DMS 273 (cell line): ENCODE data around the gene ADRA2B.

Experiments
- DNase-seq: peaks from one replicate; lab custom pipeline; 2025; ENCODE audit not compliant: unreplicated experiment; lab: John Stamatoyannopoulos, UW

The ADRA2B gene

GRCh38 chr2:96119389-96119751 is 3.0 kb upstream of the ADRA2B start:
- DNase-seq: no peak

DNA sequence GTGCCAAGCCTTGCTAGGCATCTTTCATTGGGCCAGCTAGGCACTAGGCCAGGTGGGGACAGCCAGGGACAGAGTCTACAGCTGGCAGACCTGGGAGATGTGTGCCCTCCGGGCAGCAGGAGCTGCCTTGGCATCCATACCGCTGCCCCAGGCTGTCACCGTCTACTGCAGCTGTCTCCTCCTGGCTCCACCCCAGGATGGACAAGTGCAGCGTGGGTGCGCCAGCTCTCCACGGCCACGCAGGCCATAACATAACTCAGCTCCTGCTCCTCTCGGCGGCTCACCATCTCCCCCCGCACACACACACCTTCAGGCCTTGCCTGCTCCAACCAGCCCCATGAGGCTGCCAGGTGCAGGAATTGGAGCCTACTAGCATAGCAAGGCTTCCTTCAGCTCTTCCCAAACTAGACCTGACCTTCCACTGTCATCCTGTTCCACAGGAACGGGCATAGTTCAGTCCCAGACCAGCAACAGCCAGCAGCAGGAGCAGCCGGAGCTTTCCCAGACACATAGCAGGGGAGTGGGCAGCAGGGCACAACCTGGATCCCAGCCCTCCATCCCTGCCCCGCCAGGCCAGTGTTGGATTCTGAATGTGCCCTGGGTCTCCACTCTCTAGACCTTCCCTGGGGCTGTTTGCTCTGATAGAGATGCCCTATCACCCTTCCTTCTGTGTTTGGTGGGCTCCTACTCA is 2.5 kb upstream of the ADRA2B start:
- no peak for DNase-seq

GRCh38 chr2:96117701-96118588 is 1.6 kb upstream of the ADRA2B start:
- DNase-seq: peak; percentile 53

DNA sequence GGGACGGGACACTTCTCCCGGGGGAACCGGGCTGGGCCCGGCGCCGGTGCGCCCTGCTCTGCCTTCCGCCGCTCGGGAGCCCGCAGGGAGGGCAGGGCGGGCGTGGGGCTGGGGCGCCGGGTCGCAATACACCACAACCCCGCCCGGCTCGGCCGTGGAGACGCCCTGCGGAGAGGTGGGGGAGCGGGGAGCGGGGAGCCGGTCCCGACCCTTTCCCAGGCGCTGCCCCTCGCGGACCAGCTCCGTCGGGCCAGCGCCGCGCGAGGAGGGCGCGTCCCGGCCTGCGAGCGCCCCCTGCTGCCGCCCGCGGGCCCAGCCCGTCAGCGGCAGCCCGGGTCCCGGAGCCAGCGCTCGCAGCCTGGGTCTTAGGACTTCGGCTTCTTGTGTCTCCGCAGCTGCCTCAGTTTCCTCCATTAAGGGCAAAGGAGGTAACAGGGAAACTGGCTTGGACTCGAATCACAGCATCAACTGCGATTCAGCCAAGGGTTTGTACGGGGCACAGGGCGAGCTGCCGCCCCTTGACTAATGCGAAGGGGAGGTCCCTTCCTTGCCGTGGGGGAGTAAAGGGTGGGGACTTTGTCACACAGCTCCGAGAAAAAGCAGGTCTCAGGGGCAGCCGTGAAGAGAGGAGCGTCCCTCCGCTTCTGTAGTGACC is 635 bp upstream of the ADRA2B start:
- peak; percentile 84 for DNase-seq

DNA sequence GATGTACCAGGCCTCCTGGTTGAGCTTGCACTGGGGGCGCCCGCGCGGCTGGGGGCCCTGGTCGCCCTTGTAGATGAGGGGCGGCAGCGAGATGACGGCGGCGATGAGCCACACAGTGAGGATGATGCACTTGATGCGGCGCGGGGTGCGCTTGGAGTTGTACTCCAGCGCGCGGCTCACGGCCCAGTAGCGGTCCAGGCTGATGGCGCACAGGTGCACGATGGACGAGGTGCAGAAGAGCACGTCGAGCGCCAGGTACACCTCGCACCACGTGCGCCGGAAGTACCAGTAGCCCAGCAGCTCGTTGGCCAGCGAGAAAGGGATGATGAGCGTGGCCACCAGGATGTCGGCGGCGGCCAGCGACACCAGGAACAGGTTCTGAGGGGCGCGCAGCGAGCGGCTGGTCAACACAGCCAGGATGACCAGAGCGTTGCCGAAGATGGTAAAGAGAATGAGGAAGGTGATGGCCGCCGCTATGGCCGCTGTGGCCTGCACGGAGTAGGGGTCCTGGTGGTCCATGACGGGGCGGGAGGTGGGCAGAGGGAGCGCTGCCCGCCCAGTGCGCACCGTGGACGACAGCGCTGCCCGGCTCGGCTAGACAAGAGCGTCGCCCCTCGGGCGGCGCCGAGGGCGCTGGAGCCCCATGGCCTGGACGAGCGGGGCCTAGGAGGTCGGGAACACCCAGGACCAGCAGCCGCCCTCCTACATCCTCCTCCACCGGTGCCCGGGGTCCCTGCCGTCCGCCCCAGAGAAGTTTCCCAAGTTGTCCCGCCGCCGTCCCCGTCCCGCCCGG is 544 bp downstream of the ADRA2B start:
- DNase-seq: no peak

- no peak for DNase-seq
Observed at GRCh38 chr2:96114903-96115581, 1.3 kb downstream of the ADRA2B start.

DNA sequence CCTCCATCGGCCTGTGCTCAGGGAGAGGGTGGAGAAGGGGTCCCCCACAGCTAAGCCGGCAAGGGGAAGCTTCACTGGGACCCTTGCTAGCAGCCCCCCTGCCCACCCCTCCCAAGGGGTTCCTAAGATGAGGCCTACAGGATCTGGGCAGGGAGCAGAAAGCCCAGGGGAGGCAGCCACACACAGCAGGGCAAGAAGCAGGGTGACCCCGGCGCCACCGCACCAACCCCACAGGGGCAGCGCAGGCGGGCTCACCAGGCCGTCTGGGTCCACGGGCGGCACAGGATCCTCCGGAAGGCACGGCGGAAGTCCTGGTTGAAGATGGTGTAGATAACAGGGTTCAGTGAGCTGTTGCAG is 1.8 kb downstream of the ADRA2B start:
- DNase-seq: no peak

DNA sequence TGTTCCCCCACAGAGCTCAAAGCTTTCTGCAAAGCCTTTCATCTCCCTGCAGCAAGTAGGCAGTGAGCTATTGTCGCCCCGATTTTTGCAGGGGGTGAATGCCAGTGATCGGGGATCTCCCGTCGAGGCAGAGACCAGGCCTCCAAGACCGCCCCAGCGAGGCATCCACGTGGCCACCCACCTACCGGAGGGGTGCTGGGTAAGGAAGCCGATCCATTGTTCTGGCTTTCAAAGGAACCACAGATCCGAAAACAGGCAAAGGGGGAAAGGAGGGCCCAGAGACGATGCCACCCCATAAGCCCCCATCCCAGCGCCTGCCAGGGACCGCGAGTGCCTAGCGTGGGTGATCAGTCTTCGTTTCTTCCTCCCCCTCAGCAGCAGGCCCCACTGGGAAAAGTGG is 2.4 kb downstream of the ADRA2B start:
- no peak for DNase-seq

DNA sequence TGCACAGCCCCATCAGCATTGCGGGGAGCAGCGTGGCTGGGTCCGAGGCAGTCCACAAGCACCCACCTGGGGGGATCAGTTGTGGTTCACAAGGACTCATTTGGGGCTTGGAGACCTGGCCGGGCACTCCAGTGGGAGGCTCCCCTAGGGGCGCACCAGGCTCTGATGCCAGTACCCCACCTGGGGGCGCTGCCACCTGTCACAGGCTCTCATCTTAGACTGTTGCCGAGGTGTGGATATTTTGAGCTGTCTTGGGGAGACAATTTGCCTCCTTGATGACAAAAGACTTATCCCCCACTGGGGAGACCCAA is 3.0 kb downstream of the ADRA2B start:
- DNase-seq: peak; percentile 33

DNA sequence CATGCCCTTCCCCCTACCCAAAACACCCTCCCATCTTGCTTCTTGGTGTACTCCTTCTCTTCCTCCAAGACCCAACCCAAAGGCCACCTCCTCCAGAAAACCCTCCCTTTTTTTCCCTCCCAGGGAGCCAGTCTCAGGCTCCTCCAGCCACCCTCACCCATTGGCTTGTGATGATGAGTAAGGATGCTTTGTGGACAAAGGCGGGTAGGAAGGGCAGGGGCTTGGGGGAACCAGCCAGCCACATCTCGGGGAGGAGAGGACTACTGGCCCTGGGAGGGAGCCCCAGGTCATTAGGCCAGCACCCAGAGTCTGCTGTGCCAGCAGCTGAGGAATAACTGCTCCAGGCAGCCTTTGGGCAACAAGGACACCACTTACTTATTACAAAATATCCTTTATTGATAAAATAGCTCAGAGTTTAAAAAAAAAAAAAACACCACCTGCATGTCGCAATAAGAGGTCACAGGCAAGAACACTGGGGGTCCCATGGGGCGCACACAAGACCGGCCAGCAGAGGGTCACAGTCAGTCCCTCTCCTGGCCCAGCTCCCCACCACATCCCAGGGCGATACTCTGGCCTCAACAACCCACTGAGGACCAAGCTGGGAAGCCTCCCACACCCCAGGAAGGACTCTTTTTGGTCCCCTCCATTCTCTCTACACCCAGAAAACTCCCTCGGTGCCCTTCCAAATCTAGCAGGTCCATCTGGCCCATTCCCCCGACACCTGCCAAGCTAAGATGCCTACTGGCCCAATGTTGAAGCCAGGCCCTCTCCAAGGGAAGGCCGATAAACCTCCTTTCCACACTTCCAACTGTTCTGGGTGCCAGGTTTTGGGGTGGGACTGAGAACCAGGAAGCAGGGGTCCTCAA is 3.6 kb downstream of the ADRA2B start:
- no peak for DNase-seq

DNA sequence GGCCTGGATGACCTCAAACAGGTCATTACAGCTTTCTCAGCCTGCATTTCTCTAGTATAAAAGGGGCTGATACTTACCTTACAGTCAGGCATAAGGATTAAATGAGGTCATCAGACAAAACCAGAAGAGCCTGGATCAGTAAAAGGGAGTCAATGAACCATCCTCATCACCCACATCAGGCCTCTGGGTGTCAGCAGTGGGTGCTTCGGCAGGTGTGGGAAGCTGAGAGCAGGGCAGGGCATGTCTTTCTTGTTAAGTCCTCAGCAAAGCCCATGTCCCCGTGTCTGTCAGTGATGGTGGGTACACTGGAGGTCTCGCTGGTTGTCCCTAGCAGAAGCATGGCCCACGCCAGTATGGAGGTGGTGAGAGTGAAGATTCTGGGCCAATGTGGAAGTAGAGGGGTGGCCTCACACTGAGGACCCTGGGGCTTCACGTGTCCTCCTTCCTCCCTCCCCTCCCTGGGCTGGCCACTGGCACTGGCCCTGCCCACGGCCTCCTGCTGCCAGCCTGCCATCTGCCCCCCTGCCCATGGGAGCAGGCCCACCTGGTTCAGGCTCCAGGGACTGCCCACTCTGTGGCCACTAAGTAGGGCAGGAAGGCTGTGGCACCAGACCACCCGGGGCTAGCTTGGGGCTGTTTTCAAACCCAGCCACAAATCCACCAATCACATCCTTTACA is 4.4 kb downstream of the ADRA2B start:
- no peak for DNase-seq

DNA sequence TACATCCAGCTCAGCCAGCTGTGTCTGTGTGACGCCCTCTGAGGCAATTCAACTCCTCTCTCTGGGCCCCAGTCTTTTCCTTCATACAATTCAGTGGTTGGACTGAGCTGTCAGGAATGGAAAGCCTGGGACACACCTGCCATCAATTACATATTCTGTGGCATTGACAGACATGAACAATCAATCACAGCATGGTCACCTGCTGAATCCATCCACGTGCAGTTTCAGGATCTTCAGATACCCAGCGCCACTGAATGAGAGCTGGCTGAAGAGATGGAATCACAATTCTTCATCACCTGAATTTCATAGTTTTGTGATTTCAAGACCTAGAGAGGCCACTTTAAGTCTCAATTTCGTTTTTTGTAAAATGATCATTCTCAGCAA is 5.1 kb downstream of the ADRA2B start:
- no peak for DNase-seq

- DNase-seq: no peak
Observed at GRCh38 chr2:96110621-96111256, 5.6 kb downstream of the ADRA2B start.

DNA sequence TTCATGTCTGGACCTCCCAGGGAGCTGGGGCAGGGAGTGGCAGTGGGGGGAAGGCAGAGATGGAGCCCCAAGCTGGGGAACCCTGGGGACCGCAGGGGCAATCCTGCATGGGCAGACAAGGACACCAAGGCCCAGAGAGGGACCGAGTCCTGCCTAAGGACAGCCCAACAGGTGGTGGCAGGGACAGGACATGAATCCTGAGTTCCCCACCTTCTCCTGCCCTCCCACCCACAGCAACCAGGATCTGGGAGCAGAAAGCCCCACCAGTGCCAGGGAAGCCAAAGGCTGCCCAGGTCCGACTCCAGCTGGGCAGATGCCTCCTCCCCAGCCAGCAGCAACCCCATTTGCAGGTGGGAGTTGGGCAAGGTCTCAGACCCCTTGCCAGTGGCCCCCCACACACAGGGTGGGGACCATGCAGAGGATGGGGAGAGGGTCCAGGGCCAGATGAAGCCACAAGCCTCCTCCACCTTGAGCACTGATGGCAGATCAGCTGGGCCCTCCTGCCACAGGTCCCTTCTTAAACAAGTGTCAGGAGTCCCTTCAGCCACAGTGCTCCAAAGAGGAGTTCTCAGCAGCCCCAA is 6.3 kb downstream of the ADRA2B start:
- DNase-seq: no peak

DNA sequence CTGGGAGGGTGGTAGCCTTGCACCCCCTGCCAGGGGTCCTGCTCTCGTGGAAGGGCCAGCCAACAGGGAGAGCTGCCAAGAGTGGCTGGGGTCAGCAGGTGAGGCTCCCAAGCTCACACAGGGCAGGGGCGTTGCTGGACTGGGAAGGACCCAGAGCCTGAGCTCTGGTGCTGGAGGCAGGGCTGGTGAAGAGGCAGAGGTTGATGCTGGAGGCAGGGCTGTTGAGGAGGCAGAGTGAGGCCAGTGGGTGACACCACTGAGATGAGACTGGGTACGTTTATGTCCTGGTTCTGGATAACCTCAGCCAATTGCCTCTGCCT is 7.0 kb downstream of the ADRA2B start:
- no peak for DNase-seq

DNA sequence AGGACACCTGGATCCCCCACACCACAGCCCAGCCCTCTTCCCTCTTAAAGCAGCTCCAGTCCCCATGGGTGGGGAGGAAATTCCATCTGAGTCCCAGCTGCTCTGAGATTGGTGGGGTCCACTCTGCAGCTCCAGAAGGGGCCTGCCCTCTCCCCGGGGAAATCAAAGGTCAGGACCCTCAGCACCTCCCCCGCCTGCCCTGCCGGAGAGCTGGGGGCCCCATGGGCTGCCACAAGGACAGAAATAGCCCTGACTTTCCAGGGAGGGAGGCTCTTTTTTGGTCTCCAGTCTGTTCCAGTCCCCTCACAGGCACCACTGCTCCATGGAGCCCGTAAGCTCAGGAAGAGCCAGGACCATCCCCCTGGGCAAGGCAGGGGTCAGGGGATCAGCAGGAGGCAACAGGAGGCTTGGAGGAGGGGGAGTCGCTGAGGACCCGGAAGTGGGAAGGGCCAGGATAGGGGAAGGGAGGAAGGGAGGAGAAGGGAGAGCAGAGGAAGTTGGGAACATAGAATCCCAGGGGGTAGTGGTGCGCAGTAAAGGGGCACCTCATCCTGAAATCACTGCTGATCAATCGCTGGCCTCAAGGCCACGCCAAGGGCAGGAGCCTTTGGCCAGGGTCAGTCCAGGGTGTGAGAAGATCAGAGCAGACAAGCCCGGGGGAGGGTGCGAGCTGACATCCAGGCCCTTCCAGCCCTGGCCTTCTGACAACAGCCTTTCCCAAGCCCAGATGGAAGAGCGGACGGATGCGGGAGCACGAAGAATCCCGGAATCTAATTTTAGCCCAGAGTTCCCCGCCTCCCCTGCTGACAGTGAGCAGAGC is 7.6 kb downstream of the ADRA2B start:
- DNase-seq: peak; percentile 61

GRCh38 chr2:96108151-96108540 is 8.2 kb downstream of the ADRA2B start:
- DNase-seq: peak; percentile 29

GRCh38 chr2:96107708-96108065 is 8.7 kb downstream of the ADRA2B start:
- DNase-seq: no peak
